DMS53 treated with DMSO at 0.1 percent for 48 hours (cell line): ENCODE data around the gene GRAPL.
"Not testable (repeated sequence)": the region's sequence is repeated elsewhere in the genome, so short reads cannot be mapped to it uniquely, and the experiment has no call there.

Experiments used
- DNase-seq: peaks from one replicate; lab custom pipeline; 2025; ENCODE audit not compliant: unreplicated experiment; lab: John Stamatoyannopoulos, UW

GRAPL gene

GRCh38 chr17:19187883-19188869, 60.8 kb downstream of the GRAPL start:
- DNase-seq: not testable (repeated sequence)

GRCh38 chr17:19188870-19189708, 61.7 kb downstream of the GRAPL start:
- not testable (repeated sequence) for DNase-seq

GRCh38 chr17:19189781-19190405, 62.5 kb downstream of the GRAPL start:
- not testable (repeated sequence) for DNase-seq

DNA sequence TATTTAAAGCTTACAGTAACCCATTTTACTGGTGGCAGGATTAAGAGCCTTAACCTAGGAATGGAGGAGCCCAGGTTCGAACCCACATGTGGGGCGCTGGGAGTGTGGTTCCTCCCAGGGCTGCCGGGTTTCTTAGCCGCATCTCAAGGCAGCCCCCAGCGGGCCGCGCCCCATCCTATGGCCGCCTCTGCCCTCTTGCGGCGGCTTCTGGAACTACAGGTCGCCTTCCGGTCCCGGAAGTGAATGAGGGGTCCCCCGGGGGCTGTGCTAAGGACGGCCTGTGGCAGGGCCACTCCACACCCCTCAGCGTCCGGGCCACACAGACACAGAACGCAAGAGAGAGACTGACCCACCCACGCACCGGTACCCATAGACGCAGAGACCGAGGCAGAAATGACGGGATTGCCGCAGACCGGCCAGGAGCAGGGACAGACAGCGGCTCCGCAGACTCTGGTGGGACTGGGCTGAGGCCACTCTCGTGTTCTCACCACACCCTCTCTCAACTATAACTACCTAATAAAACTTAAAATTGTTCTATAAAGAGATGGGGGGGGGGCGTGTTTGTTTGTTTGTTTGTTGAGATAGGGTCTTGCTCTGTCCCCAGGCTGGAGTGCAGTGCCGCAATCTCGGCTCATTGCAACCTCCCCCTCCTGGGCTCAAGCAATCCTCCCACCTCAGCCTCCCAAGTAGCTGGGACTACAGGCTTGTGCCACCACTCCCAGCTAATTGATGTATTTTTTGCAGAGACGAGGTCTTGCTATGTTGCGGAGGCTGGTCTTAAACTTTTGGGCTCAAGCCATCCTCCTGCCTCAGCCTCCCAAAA, 69.2 kb downstream of the GRAPL start:
- not testable (repeated sequence) for DNase-seq

GRCh38 chr17:19202448-19202847, 75.1 kb downstream of the GRAPL start:
- not testable (repeated sequence) for DNase-seq

DNA sequence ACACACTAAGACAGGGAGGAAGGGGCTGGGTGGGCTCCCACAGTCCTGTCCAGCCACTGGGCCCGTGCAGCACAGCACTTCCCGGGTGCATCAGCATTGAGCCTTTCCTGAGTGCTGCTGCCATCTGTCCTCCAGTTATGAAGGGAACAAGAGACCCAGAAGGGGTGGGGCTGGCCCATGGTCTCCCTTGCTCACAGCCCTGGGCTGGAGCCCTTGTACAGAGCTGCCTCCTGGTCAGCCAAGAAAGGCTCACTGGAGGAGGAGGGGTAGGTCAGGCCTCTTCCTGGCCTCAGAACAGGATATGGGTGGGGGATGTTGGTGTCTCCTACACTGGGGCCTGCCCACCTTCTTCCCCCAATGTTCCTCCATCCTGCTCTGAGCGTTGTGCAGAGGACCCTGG, 76.0 kb downstream of the GRAPL start:
- not testable (repeated sequence) for DNase-seq
